GM19455 (cell line): ENCODE data around the gene VHLL.
A peak's percentile ranks its signal among the peaks of the same experiment; 100 is the strongest.

Experiments
- ATAC-seq: cut with Tn5 transposase; IDR thresholded peaks from one replicate; pipeline ENCODE4 v1.9.1; 2021; ENCODE audit not compliant: unreplicated experiment

Gene VHLL

GRCh38 chr1:156291226-156292061 is 7.7 kb downstream of the VHLL start:
- ATAC-seq = no peak

- ATAC-seq = no peak
These were observed 9.2 kb downstream of the VHLL start for GRCh38 chr1:156289857-156290256.

- no peak for ATAC-seq
These were observed 13.0 kb downstream of the VHLL start for GRCh38 chr1:156286061-156286460.

DNA sequence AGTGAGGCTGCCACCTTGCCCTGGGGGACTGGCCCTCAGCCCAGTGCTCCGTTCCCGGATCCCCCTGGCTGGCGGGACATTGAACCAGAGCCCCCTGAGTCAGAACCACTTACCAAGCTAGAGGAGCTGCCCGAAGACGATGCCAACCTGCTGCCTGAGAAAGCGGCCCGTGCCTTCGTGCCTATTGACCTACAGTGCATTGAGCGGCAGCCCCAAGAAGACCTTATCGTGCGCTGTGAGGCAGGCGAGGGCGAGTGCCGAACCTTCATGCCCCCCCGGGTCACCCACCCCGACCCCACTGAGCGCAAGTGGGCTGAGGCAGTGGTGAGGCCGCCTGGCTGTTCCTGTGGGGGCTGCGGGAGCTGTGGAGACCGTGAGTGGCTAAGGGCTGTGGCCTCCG is 13.7 kb downstream of the VHLL start:
- no peak for ATAC-seq

DNA sequence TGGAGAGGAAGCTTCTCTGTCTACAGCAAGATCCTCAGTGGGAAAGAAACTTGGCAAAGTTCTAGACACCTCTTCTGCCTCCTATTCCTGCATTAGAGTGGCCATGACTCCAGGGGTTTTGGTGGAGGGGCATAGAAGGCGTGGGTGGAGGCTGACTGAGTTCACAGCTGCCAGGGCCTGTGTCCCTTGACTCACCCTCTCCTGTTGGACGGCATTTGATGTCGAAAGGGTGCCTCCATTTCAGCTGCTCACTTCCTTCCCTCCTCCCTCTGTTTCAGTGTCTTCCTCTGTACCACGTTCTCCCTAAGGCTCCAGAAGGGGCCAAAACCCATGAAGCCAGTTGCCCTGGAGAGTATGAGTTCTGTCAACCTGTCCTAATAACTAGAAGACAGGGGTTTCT is 14.3 kb downstream of the VHLL start:
- no peak for ATAC-seq

DNA sequence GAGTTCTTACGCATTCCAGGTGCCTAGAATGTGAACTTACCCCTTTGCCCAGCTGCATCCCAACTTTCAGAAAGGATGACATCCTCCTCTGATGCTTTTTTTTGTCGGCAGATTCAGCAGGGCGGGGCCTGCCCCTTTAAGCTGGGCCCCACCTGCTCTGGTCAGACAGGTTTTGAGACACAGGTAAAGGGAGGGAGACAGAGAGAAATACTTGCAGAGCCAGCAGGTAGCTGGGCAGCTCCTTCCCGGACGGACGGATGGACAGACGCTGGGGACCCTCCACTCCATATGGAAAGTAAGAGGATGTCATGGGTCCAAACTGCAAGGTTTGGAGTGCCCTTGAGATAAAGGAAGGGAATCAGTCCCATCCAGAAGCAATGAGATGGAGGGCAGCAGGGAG is 15.0 kb downstream of the VHLL start, which contains the start of gene TMEM79:
TMEM79 (plus strand) TSS at position 214 of the 400 bp plus-strand sequence. CDS start 902 bp downstream, outside the sequence.
- no peak for ATAC-seq

DNA sequence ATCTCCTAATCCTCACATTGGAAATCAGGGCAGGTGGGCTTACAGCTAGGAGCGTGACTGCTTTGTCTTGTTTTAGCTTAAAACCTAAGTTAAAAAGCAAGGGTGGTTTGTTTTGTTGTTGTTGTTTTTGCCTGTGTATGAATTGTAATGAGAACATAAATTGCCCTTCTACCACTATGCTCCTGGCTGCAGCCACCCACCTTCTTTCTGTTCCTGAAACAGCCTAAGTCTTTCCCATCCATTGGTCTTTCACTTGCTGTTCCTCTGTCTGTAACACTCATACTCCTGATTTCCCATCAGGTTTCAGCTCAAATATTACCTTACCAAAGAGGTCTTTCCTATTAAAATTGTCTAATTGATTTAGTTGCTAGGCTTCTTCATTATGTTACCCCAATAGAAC is 15.6 kb downstream of the VHLL start:
- ATAC-seq = no peak

- peak; percentile 79 for ATAC-seq
These were observed 16.5 kb downstream of the VHLL start, which contains the start of gene SMG5 for GRCh38 chr1:156282479-156283222. SMG5 (minus strand) TSS chr1:156282825; CDS start chr1:156282680, 145 bp downstream.

DNA sequence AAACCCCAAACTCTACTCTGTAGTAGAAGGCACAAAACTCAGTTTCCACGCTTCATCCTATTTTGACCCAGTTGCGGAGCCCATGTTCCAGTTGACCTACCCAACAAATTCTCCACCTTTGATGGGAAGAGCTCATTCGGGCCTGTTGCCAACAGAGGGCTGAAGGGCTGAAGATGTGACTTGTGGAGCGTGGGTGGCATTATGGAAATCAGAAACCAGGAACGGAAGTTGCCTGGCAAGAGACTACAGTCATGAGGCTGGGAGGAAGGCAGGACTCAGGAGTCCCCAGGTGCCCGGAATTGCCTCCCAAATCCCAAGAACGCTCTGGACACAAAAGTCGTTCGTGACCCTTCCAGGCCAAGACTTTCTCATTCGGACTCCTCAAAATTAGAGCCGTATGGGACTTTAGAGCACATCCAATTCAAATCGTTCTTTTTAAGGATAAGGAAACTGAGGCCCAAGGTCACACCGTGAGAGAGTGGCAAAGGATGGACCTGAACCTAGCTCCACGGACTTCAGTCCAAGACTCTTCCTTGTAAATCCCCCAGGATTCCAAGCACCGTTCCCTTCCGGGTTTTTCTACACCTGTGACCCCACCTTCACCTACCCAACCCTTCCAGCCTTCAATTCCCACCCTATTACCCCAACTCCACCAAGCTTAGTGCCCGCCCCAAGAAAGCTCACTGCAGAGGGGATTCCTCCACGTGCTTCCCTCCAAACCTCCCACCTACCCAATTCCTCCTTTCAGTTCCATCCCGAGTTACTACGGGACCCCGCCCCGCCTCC is 17.2 kb downstream of the VHLL start:
- ATAC-seq = no peak

- no peak for ATAC-seq
These were observed 17.8 kb downstream of the VHLL start for GRCh38 chr1:156281281-156281680.

DNA sequence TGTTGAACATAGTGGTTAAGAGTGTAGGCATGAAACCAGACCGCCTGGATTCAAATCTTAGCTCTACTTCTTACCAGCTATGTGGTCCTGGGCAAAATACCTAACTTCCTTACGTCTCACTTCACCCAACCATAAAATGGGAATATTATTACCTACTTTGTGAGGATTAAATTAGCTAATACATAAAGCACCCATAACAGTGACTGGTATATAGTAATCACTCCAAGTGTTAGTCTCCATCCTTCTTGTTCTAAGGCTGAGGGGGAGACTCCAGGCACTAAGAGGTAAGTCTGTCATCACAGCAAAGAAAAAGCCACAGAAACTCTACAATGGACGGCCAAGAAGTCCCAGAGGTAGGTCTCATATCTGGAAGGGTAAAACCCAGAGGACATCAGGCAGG is 19.3 kb downstream of the VHLL start:
- no peak for ATAC-seq

- ATAC-seq = no peak
These were observed 22.1 kb downstream of the VHLL start for GRCh38 chr1:156276966-156277381.

- ATAC-seq = no peak
These were observed 22.6 kb downstream of the VHLL start for GRCh38 chr1:156276532-156276931.

DNA sequence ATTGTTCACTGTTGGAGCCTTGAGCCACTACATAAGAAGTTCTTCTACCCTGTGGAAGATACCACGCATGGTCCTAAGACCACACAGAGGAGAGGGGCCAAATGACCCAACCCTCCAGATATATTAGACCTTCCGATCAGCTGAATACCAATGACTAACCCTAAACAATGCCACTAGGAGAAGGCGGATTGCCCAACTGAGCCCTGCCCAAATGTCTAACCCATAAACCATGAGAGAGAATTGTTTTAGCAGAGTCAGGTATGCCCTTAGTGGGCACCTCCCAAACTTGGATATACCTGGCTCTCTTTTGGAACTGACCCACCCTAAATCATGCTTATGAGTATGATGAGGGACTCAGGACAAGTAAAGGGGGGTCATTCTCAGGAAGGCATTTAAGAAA is 28.8 kb downstream of the VHLL start:
- ATAC-seq = no peak

GRCh38 chr1:156268336-156268735 is 30.8 kb downstream of the VHLL start:
- no peak for ATAC-seq

GRCh38 chr1:156266051-156266450 is 33.1 kb downstream of the VHLL start:
- ATAC-seq = no peak

- no peak for ATAC-seq
These were observed 35.8 kb downstream of the VHLL start for GRCh38 chr1:156263288-156263655.

- ATAC-seq = no peak
These were observed 36.4 kb downstream of the VHLL start for GRCh38 chr1:156262461-156263287.

DNA sequence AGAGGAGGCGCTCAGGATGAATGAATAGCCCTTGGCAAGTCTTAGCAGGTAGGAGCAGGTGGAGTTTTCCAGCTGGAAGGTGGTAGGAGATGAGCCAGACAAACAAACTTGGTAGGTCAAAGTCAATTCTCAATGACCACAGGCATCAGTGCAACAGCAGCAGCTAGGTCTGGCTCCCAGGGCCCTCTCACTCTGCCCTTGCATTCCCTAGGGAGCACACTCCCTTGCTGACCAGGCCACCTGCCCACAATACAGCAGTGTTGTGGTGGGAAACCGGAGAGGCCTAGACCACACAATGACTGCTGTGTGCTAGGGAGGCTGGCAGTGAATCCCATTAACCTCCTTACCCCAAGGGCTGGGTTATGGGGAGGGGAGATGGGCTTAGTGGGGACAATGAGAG is 38.2 kb downstream of the VHLL start:
- ATAC-seq = no peak

DNA sequence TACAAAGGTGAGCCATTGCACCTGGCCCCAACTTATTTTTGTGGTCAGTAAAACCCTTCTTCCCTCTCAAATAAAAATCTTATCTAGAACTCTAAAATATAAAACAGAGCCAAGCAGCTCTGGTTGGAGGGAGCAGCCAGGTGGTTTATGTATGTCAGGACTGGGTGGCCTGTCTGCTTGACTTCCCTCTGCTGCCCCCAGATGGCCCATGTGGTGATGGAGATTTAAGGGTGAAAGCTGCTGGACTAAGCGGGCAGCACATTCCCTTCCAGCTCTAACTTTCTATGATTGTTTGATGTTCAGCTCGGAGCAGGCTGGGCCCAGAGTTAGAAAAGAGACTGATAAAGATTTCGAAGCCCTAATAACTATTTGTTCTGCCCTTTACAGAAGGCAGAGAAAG is 39.3 kb downstream of the VHLL start:
- no peak for ATAC-seq

- no peak for ATAC-seq
These were observed 40.2 kb downstream of the VHLL start for GRCh38 chr1:156258859-156259258.
